Stimulated activated CD8-positive, alpha-beta memory T cell treated with anti-CD3 and anti-CD28 coated beads, Interleukin-2, amount 100 ng/mL, for 1 hour (primary cell): ENCODE data around the gene CHTF8.

Experiments used
- DNase-seq, 2 donors: peaks; one replicate each; pipeline ENCODE4 v3.0.0-alpha.2; 2020; ENCODE audit warnings: low read depth in 2 of 2

CHTF8 gene

DNA sequence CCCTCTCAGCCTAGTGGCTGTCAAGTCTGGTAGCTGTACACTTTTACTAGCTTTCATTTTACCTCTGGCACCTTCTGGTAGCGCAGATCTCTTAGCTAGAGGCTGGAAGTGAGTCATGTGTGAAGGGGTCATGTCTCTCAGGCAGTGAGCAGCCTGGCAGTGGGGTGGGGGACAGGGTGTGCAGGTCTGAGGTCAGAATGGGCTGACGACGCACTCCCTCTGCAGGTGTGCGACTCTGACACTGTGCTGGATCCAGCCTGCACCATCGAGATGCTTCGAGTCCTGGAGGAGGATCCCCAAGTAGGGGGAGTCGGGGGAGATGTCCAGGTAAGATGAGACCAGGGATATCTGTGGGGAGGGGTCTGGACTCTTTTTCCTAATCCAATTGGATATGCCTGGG is 19.2 kb downstream of the CHTF8 start:
- no peak for DNase-seq

DNA sequence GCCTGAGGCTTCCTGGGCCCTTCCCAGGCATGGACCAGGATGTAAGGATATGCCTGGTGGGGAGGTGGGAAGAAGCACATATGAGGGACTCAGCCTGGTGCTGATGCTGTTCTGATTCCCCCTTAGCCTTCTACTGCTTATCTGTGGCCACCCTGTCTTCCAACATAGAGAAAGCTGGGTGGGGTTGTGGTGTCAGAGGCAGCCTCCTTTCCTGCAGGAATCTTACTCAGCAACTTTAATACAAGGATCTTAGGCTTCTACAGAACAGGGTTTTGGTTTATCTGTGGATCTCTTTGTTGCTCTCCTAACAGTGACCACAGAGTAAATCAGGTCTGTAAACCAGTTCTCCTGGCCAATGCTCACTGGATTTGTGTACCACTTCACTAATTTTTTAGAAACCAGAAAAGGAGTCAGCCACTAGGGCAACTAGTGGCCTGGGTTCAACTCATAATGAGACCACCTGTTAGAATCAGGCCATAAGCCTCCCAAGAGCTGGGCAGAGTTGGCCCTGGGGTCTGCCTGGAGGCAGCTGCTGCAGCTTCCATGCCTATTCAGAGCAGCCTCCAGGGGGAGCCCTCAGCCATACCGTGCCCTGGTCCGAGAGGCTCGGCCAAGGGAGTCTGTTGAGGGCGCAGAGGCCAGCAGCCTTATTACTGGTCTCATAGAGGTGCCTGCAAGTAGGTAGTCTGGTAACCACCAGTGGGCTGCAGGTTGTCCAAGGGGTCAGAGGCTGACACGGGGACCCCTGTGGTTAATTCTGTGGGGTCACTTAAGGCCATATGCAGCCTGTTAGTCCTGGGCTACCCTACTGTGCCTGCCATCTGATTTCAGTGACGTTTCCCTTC is 19.9 kb downstream of the CHTF8 start:
- no peak for DNase-seq

DNA sequence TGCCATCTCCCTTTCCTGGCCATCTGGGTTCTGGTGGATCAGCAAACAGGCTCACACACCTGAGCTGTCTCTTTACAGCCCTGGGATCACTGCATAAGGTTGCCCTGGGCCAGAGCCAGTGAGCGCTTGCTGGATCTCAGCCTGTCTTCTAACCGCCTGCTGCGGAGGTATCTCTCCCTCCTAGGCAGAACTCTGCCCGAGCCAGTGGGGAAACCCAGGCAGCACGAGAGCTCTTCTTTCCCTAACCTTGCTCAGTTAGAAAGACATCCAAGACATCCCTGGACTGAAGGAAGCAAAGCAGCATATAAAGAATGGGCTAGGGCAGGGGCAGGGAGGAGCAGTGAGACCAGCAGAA is 20.5 kb downstream of the CHTF8 start:
- no peak for DNase-seq

DNA sequence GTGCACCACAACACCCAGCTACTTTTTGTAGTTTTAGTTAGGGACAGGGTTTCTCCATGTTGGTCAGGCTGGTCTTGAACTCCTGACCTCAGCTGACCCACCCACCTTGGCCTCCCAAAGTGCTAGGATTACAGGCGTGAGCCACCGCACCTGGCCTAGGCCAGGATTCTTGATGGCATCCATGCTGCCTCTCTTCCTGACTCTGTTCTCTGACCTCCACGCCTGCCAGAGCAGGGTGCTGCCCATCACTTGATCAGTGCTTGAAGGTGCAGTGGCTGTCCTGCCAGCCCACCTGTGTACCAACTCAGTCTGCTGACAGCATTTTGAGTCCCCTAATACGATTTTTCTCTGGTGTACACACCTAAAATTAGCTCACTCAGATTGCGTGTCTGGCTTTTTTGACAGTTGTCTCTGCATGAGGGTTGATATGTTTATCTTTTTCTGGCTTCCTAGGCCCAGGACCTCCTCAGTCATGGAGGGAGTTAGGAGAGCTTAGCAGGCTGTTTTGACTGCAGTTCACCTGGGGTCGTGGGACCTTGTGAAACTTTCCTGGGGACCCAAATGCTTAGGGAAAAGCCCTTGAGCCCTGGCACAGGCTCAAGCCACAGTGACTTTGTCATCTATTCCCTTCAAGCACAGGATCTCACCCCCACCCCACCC is 21.0 kb downstream of the CHTF8 start:
- no peak for DNase-seq

DNA sequence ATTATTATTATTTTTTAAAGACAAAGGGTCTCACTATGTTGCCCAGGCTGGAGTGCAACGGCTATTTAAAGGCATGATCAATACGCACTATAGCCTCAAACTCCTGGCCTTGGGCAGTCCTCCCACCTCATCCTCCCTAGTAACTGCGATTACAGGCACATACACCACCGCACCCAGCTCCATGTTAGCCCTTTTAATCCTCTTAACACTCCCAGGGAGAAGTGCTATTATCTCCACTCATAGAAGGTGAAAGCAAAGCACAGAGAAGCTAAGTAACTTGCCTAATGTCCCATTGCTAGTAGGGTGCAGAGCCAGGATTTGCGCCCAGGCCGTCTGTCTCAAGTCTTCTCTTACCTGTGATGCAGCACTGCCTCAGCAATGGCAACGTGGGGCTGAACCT is 22.0 kb downstream of the CHTF8 start:
- no peak for DNase-seq

DNA sequence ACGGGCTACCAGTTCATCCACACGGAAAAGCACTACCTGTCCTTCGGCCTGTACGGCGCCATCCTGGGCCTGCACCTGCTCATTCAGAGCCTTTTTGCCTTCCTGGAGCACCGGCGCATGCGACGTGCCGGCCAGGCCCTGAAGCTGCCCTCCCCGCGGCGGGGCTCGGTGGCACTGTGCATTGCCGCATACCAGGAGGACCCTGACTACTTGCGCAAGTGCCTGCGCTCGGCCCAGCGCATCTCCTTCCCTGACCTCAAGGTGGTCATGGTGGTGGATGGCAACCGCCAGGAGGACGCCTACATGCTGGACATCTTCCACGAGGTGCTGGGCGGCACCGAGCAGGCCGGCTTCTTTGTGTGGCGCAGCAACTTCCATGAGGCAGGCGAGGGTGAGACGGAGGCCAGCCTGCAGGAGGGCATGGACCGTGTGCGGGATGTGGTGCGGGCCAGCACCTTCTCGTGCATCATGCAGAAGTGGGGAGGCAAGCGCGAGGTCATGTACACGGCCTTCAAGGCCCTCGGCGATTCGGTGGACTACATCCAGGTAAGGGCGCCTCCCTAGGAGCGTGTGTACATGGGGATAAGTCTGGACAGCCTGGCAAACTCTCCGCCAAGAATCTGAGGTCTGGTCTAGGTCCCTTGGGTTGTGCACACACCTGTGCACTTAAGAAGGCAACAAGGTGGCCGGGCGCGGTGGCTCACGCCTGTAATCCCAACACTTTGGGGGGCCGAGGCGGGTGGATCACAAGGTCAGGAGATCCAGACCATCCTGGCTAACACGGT is 22.7 kb downstream of the CHTF8 start:
- DNase-seq, result no peak

DNA sequence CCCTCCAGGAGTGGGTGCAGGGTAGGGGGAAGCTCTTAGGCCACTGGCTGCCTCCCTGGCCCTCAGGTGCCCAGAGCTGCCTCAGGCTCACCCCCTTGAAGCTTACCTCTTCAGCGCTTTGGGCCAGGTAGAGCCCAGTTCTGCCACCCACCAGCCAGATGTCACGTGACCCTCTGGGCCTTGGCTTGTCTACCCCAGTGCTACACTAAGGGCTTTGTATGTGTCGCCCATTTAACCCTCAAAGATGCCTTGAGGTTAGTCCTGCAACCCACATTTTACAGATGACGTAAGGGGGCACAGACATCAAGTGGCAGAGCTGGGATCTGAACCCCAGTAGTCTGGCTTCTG is 23.5 kb downstream of the CHTF8 start:
- DNase-seq, result no peak

DNA sequence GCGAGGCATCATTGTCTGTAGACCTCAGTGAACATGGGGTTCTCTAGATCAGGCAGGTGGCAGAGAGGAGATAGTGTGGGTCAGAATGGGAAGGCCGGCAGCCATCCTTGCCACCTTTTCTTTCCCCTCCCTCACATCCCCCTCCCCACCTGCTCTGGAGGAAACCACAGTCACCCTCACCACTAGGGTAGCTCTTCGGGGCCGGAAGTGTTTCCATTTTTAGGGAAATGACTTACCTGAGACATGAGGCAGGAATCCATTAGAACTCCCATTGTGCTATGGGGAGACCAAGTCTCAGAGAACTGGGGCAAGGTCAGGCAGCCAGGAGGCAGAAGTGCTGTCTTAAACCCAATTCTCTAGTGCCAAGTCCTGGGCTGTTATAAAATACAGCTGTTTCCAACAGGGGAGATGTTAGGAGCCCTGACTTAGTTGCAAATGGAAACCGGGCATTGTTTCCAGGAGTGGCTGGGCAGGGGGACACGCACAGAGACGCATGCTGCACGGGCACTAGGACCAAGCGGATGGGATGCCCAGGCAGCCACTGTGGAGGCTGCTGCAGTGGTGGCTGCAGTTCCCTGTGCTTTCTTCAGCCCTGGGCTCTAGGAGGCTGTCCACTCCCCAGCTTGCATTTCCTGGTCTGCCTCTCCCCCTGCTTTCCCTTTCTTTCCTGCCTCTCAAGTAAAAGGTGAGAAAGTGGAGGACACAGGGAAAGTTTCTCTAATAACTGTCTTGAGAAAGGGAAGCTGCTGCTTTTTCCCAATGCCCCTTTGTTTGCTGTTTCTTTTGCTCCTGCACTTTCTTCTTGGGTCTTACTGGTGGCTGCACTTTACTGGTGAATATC is 24.1 kb downstream of the CHTF8 start:
- no peak for DNase-seq

DNA sequence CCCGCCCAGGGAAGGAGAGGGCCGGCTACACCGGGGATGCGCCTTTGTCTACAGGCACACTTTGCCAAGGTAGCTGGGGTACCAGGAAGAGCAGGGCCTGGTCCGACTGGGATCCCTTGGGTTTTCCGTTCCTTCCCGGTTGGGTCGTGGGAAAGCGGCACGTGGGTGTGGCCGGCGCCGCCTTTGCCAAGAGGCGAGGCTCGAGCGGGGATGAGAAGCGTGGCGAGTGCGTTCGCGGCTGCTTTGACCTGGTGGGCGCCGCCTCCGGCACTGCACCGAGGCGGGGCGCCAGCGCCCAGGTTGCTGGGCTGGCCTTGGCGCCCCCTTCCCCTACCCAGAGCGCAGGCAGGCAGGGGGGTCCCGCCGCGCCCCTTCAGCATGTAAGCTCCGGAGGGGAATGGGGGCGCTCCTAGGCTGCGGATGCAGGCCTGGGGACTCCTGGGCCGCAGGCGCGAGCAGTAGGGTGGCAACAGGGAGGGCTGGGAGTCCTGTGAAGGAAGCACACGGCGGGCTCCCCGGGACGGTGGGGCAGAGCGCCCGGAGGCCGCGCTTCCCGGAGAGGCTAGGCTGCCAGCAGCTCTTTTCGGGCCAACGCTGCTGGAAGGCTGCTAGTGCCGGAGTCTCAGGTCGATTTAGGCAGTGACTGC is 24.9 kb downstream of the CHTF8 start:
- DNase-seq, result no peak

DNA sequence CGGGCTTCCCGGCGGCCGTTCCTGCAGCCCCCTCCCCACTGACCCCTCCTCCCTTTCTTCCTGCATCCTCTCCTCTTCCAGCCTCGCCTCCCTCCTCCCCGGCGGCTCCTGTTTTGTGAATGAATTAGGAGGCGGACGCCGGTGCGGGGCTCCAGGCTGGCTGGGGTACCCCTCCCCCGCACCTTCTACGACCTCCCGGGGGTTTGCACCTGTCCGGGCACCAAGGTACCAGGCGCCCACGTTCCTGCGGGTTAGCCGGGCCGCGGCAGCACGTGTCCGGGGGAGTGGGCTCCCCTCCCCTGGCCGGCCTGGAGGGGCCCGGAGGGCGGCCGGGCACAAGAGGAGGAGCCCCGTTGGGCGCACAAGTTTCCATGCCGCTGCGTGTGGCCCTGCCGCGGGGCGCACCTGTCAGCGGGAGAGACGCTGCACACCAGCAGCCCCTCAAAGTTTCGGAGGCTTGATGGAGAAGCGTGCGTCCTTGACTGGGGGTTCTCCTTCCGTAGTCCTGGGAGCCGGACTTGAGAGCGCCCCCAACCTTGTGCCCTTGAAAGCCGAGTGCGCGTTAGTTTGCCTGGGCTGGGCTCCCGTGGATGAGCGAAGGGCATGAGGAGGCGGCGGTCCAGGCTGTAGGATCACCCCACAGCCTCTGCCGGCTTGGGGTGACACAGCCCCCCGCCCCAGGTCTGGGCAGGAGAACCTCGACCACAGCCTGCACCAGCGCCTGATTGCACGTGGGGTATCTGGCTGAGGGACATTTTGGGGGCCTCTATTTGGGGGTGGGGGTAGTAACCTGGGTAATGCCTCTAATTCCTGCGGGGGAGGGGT is 25.7 kb downstream of the CHTF8 start:
- no peak for DNase-seq

DNA sequence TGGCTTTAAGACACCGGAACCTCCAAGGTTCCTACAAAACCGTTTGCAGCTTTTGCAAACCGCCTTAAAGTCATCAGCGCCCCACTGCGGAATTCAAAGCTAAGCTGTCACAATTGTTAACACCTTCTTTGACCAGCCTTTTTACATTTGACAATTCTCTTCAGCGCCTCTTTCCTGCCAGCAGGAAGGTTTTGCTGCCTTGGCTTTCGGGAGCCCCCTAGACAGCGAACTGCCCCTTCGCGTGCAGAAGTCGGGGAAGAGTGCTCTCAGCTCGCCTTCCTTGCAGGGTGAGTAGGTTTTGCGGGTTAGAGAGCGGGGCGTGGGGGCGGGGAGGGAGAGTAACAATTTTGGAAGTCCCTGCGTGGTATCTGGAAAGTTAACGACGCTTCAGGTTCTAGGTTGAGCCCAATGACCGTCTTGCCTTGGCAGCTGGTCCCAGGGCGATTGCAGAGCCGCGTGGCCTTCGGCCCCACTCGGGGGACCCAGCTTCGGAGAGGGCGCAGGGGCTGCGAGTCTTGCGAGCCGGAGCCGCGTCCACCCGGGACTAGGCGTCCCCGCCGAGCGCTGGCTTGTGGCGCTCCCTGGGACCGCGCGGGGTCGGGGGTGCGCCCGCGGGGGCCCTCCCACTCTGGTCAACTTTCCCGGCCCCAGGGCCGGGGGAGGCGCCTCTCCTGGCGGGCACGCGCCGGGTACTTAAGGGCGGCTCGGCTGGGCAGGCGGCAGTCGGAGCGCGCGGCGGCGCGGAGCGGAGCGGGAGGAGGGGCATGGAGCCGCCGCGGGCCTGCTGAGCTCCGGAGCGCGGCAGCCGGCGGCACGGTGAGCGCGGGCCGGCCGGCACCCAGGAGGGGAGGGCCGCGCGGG is 26.7 kb downstream of the CHTF8 start, which contains the start of gene HAS3:
Gene HAS3 (plus strand): TSS at position 153 of the 861 bp plus-strand sequence. CDS start 3,743 bp downstream, outside the sequence.
- DNase-seq, result no peak

DNA sequence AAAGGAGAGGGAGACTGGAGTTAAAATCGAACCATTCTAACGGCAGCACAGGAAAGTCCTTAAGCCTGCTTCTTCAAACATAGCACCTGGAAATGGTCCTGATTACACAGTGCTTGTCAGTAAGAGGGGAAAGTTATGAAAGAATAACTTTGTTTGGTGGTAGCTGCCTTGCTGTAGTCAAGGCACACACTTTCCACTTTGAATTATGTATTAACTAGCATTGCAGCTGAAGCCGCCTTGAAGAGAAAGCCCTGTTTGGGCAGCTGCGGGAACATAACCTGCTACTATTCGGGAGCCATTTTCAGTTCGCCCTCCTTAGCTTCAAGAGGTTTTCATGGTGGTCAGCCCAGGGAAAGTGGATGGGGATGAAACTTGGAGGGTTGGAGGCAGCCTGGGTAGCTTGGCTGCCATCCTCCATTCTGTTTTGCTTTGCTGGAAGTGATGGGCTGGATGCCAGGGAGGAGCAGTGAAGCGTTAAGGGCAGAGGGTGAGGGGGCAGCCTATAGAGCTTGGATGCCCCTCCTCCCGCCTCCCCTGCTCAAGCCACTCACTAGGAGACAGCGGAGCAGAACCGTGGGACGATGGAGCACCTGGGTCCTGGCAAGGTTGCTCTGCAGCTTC is 32.2 kb downstream of the CHTF8 start:
- no peak for DNase-seq

DNA sequence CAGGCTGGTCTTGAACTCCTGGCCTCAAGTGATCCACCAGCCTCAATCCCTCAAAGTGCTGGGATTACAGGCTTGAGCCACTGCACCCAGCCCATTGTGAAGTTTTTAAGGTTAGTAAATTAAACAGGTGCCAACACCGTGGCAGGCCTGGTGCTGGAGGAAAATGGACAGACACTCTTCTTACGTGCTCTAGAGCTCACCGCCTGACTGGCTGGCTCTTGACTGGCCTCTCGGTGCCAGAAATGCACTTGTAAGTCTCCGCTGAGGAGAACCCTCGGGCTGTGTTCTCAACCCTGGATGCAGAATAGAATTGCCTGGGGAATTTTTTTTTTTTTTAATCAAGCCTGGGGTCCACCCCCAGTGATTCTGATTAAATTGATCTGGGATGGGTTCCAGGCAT is 37.2 kb downstream of the CHTF8 start:
- DNase-seq, result no peak

DNA sequence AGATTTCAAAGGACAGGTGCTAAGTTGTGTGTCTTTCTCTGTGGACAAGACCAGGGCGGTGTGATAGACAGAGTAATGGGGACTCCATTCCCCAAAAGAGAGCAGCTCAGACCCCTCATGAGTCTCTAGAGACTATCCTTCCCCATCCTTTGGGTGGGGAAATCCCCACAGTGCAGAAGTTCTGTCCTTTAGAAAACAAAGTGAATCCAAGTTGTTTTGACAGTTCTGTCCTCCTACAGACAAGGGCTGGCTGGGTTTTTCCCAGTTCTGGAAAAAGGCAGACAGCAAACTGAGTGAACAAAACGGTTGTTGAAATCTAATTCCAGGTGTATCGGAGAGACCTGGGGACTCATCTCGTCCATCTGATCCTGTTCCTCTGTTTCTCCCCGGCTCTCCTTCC is 37.9 kb downstream of the CHTF8 start:
- no peak for DNase-seq

DNA sequence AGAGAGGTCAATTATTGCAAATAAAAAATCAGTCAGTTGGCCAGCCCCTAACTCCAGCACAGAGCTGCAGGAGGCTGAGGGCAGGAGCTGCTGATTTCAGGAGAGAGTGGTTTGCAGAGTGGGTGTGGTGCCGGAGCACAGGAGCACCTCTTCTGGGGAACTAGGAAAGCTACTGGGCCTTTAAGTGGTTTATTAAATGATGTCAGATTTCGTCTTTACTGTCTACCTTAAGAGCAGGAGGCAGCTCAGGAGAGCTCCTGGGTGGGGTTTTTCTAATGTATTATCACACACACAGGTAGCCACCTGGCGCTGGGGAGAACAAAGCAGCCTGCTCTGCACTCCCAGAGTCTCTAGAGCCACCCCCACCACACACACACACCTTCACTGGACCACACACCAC is 38.4 kb downstream of the CHTF8 start:
- no peak for DNase-seq

DNA sequence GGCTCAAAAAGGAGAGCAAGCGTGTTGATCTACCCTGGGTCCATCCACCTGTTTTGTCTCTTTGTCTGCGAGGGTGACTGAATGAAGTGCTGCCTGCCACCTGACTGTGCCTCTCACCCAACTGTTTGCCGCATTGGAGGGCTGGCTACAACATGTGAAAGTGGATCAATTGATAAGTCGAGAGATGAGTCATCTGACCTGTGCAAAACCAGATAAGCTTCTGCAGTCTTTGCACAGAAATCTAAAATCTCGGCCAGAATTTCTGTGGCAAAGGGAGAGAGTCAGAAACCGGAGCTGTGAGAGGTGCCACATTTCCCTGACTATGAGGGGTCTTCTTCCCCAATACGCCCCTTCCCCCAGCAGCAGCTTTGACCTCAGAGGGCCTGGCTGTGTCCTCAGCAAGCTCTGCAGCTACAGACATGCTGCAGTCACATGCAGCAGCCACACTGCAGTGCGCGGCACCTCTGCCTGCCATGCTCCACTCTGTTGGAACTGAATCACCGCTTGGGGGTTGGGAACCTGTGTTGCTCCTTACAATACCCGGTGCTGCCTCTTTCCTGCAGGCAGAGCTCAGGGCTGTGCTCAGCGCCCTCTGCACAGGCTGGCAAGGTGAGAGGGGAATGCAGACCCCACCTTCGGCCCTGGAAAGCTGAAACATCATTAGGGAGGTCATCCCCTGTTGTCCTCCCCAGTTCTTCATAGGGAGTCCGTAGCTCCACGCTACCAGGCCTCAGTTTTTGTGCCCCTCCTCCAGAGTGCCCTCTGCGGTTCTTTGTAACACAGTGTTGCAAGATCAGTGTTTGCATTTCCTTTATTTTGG is 43.1 kb downstream of the CHTF8 start:
- no peak for DNase-seq

DNA sequence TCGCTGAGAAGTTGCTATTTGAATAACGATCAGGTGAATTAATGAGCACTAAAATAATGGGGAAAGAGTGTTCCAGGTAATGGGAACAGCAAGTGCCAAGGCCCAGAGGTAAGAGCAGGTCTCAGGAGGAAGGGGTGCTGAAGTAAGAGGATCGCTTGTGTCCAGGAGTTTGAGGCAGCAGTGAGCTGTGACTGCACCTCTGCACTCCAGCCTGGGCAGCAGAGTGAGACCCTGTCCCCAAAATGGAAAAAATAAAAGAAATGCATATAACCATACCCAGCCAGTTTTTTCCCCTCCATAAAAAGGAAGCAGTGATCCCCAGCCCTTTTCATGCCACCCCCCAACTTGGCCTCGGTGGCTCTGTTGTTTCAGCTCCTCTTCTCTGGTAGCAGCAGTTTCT is 43.7 kb downstream of the CHTF8 start:
- DNase-seq, result no peak

DNA sequence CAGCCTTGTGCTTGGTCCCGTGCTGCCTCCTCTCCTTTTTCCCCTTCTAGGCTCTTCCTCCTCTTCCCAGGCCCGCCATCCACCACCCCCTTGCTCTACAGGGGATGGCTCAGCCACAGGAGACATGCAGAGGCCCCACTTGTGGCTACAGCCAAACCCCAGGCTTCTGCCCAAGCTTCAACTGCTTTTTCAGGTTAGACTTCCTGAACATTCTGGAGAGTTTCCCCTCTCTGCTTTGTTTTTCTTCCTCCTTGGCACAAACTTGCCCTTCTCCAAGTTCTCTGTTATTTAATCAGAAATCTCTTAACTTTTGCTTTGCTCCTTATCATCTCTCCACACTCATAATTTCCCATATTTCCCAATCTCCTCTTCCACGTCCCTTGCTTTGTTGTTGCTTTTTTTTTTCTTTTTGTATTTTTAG is 45.2 kb downstream of the CHTF8 start:
- no peak for DNase-seq
